HG03460 (cell line): ENCODE data around the gene CD300H.

Experiments
- ATAC-seq: cut with Tn5 transposase; IDR thresholded peaks from one replicate; pipeline ENCODE4 v1.9.1; 2021; ENCODE audit not compliant: unreplicated experiment

The CD300H gene

GRCh38 chr17:74552037-74552436, 15.3 kb downstream of the CD300H start:
- ATAC-seq: no peak

GRCh38 chr17:74550602-74551001, 16.7 kb downstream of the CD300H start:
- no peak for ATAC-seq

DNA sequence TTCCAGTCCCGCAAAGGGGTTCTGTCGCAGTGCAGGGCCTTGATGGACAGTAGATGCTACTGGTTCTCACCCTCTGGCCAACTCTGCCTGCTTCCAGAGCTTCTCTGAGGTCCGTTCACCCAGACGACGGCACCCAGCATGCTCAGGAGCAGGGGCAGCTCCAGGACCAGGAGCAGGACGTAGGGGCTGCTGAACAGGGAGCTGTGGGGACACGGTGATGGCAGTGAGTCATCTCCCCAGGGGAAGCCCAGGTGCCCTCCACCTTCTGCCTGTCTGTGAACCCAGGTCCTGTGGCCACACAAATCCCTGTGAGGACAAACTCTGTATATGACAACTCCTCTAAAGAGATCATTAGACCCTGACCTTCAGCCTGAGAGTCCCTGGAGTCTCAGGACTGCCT, 18.0 kb downstream of the CD300H start:
- no peak for ATAC-seq

DNA sequence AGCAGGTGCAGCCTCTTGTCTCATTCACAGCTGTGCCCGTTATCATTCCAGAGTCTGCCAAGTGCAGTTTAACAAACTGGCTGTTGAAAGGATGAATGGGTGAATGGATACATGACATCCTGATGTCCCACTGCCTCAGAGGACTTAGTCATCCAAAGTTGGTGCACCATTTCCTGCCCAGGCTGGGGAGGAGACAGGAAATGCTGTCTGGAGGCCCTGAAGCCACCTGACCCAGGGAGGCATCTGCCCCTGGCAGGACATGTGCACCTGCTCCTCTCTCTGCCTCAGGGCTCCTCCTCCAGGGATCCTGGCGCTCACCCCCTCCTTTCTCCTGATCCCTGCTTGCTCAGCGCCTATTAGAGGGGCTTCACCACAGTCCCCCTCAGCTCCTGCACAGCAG, 19.6 kb downstream of the CD300H start:
- ATAC-seq: no peak

DNA sequence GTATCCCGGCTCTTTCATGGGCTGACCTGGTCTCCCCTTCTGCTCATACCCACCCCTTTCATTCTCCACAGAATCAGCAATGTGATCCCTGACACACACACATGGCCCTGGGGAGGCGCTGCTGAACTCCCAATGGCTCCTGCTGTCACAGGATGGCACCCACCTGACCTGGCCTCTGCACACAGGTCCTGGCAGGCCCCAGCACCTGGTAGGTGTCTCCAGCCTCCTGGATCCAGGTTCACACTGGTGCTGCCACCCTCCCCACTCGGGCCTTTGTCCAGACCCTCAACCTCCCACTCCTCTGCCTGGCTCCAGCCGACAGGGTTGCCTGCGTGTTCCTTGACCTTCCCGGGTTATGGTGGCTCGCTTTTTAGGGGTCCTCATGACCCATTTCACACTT, 20.0 kb downstream of the CD300H start:
- no peak for ATAC-seq

DNA sequence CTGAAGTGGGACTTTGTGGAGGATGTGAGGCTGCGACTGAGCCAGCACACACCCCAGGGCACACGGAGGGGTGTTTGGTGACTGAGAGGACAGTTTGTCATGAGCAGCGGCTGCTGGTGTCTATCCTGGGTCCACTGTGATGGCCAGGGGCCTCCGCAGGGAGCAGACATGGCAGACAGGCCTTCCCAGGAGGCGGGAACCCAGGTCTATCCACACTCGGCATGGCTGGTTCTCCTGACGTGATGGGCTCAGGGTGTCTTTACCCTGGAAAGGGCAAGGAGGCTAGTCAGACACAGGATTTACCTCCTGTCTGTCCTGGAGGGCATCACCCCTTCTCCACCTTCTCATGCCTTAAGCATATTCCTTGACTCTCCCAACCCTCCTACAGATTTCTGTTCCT, 20.7 kb downstream of the CD300H start:
- ATAC-seq: no peak

DNA sequence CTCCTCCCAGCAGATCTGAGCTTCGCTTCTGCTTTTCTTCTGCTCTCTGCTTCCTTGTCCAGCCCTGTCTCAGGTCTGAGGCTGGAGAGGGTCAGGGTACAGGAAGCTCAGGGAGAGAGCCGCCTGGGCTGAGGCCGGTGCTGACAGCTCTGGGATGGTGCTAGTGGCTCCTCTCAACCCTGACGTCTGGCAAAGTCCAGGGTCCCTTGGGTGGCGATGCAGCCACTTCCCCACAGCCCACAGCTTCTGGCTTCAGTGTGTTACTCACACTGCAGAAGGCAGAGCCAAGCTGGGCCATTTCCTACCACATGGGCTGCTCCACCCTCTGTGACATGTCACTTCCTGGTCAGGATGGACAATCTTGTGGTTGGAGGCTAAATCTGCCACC, 21.5 kb downstream of the CD300H start, which contains the start of gene CD300C:
Gene CD300C (minus strand): TSS at position 273 of the 388 bp plus-strand sequence. CDS start 333 bp downstream, outside the sequence.
- no peak for ATAC-seq

DNA sequence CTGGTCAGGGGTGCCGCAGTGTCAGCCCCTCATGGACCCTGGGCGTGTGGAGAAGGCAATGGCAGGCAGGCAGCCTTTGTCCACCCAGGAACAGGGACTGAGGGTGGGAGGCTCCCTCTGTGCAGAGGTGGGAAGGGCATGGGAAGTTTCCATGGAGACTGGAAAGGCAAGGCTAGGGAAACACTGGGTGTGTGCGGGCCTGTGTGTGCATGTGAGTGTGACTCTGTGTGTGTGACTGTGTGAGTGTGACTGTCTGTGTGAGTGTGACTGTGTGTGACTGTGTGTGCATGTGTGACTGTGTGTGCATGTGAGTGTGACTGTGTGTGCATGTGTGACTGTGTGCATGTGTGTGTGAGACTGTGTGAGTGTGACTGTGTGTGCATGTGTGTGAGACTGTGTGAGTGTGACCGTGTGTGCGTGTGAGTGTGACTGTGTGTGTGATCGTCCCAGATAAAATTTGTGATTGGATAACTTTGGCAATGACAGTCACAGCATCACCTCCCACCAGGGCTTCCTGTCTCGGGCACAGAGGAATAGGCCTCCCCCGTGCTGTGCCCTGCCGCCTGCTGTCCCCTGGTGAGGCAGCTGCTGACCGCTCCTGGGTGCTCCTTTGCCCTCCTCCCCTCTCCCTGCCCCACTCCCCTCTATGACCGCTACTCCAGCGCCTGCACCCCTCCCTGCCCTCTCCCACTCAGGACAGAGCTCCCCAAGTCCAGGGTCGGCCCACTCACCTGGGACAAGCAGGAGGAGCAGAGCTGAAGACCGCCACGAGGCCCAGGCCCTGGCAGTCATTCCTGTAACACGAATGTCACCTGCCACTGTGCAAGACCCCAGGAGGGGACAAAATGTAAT, 22.1 kb downstream of the CD300H start:
- ATAC-seq: no peak

DNA sequence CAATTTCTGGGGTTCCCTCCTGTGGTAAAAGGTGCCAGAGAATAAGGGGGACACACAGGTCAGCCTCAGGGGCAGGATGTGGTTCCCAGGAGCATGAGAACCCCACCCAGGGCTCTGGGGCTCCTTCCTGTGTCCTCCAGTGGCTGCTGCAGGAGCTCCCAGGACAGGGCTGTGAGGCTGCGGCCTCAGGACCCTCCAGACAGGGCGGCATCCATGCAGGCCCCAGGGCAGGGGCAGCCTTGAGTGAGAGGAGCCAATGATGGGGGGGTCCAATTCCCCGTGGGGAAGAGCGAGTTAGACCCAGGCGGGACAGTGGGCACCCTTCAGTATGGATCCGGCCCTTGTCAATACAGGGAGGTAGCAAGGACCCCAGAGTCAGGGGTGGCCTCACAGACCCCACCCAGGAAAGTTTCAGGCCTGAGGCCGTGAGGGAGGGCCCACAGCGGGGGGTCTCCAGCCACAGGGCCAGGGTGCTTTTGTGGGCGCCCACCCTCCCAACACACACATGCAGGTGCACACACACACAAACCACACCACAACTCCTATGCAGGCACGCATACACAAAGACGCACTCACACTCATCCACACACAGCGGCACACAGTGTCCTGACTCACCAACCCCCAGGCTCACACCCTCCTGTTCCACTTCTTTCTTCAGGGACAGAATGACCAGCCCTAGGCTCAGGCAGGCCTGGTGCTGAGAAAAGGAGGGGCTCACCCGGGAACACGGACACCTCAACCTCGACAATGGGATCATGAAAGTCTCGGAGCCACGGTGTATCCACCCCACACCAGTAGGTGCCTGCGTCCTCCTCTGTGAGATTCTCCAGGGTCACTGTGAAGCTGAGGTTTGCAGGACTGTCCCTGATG, 23.2 kb downstream of the CD300H start:
- ATAC-seq: no peak

DNA sequence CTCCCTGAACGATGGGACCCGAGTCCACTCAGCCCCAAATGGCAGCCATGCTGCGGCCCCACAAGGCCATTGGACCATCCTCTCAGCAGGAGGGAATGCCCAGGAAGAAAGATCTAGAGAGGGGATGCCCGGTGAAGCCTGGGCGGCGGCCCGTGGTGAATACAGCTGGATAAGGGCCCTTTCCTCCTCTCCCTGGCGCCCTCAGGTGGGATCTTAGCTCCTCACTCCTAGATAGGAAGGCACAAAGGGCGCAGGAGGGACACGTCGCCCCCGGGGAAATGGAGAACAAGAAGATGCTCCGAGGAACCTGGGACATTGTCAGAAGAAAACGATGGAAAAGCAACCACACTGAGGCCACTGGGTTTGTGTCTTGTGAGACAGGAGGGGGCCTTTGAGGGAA, 23.9 kb downstream of the CD300H start:
- ATAC-seq: no peak

DNA sequence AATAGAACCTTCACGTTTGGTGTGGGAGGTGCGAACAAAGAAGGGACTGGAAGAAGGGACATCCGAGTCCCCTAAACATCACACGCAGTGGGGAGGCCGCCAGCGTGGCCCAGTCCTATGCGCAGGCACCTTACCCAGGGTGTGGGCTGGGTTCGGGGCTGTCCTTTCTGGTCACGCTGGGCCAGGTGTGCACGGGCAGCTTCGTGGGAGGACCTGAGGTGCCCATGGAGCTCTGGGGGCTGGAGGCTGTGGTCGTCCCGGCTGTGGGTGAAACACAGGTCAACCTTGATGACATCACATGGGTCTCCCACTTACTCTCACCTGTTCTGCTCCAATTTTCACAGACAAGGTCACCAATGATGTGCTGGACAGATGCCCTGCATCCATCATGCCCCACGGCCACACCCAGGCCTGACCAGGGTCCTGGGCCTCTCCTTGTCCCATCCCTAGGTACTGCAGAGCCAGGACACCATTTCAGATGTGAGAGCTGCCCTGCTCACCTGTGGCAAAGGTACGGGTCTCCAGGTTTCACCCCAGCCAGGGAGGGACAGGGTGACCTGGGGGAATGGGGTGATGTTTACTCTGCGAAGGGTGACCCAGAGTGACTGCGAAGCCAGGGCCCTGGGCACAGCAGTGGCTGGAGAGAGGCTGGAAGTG, 24.5 kb downstream of the CD300H start:
- no peak for ATAC-seq

- no peak for ATAC-seq
Measured at GRCh38 chr17:74542166-74542565, 25.1 kb downstream of the CD300H start.

GRCh38 chr17:74541176-74542111, 25.9 kb downstream of the CD300H start:
- no peak for ATAC-seq

DNA sequence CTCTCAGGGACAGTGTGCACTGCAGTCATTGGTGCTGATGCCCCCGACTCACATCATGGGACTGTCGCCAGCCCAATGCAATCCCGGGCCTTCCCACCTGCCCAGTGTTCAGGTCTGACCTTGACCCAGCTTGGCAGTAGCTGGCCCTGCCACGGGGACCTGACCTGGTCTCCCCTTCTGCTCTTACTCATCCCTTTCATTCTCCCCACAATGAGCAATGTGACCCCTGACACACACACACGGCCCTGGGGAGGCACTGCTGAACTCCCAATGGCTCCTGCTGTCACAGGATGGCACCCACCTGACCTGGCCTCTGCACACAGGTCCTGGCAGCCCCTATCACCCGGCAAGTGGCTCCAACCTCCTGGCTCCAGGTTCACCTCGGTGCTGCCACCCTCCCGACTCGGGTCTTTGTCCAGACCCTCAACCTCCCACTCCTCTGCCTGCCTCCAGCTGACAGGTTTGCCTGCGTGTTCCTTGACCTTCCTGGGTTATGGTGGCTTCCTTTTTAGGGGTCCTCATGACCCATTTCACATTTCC, 28.0 kb downstream of the CD300H start:
- ATAC-seq: no peak

GRCh38 chr17:74536890-74537289, 30.4 kb downstream of the CD300H start:
- no peak for ATAC-seq

DNA sequence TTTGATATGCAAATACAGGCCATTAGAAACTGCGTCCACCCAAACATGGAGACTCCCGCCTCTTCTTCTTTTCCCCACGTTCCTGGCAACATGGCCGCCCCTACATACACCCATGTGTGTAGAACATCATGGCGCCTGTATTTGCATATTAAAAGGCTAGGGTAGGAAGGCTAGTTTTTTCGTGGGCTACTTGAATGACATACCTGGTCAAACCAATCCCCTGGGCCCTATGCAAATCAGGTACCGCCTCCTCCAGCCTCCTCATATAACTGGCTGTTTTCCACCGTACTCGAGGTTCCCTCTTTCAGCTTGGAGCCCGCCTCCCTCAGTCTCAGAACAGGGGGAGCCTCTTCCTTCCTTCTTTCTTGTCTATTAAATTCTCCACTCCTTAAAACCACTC, 35.2 kb downstream of the CD300H start:
- no peak for ATAC-seq

- ATAC-seq: no peak
Measured at GRCh38 chr17:74531231-74531761, 36.0 kb downstream of the CD300H start, which contains the start of gene CD300LB. Gene CD300LB (minus strand): TSS chr17:74531475. CDS start chr17:74531350, 125 bp downstream.

DNA sequence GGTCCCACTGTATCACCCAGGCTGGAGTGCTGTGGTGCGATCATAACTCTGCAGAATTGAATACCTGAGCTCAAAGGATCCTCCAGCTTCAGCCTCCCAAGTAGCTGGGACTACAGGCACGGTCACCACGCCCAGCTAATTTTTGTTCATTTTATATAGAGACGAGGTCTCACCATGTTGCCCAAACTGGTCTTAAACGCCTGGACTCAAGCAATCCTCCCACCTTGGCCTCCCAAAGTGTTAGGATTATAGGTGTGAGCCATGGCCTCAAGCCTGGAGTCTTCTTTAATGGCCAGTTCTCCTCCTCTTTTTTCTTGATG, 36.5 kb downstream of the CD300H start:
- ATAC-seq: no peak

DNA sequence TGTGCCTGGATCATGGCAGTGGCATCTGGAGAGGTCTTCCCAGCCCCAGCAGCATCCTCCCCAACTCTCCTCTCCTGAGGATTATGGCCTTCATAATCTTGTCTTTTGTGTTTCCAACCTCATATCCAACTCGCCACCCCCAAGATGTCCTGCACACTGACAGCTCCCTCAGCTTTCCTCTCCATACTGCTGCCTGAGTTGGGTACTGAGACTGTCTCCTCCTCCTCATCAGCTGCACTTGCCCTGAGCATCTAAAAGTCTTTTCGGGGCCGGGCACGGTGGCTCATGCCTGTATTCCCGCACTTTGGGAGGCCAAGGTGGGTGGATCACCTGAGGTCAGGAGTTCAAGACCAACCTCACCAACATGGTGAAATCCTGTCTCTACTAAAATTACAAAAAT, 38.1 kb downstream of the CD300H start:
- ATAC-seq: no peak
